Nucleus accumbens (tissue), 56 donors: ENCODE measurements around the gene ARHGEF28.

Experiments
- DNase-seq, 56 donors: peaks; one replicate each; lab custom pipeline; 2025; lab: John Stamatoyannopoulos, UW

The ARHGEF28 gene

GRCh38 chr5:73801686-73802085 is 175.7 kb downstream of the ARHGEF28 start:
- DNase-seq = no peak

- no peak for DNase-seq
Observed at GRCh38 chr5:73805449-73805848, 179.5 kb downstream of the ARHGEF28 start.

DNA sequence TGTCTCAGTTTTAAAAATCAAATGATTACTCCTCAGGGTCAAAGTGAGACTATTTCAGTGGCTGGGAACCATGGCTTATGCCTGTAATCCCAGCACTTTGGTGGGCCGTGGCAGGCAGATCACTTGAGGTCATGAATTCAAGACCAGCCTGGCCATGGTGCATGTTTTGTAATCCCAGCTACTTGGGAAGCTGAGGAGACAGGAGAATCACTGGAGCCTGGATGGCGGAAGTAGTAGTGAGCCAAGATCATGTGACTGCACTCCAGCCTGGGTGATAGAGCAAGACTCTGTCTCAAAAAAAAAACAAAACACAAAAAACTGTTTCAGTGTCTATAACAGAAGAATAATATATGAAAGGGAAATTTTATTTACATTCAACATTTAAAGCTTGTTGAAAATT is 182.9 kb downstream of the ARHGEF28 start:
- DNase-seq = no peak

- no peak for DNase-seq
Observed at GRCh38 chr5:73810429-73810828, 184.4 kb downstream of the ARHGEF28 start.

DNA sequence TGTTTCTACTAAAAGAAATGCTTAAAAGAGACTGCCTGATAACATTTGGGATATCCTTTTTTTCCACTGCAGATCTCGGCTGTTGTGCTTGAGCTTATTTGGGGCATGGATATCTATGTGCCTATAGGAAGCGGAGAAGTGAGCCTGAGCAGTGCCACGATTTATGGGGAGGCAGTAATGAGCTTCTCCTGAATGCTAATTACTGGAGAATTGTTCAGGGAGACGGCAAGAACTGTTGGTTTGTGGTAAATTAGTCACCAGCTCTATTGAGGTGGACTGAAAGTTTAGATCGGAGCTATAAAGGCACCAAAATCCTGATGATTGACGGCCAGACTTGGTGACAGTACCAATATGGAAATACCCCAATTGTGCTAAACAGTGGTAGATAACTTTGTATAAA is 186.5 kb downstream of the ARHGEF28 start:
- no peak for DNase-seq

- DNase-seq = no peak
Observed at GRCh38 chr5:73812962-73813588, 187.1 kb downstream of the ARHGEF28 start.

- no peak for DNase-seq
Observed at GRCh38 chr5:73814233-73814846, 188.3 kb downstream of the ARHGEF28 start.

DNA sequence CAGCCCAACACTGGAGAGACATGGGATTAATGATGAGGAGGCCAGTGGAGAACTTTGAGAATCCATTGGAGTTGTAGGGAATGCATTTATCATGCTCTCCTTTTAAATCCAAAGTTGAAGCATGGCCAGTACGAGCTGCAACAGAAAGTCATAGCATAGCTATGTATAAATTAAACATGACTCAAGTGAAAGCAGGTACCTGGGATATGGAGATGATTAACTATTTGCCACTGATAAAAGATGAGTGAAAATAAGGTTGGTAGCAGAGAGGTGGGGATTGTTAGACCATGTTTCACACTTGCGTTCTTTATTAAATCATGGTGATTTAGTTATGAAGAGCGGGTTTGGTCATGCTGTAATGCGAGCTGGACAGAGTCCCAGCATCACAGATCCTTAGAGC is 189.6 kb downstream of the ARHGEF28 start:
- DNase-seq = no peak

GRCh38 chr5:73816656-73817420 is 190.8 kb downstream of the ARHGEF28 start:
- no peak for DNase-seq

DNA sequence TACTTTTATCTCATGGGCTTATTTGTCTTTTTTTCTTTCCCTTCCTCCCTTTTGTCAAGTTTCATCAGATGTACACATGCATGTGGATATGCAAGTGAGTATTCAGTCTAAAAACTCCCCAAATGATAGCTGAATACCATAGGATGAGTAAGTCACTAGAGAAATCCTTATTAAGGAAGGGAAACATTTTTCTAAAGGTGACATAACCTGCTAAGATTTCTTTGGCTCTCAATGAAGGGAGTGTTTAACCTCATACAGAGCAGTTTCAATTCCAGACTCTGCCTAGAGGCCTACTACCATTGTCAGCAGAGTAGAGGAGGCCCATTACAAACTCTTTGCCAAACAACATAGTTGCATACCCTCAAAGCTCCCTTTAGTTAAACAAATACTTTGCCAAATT is 192.4 kb downstream of the ARHGEF28 start:
- no peak for DNase-seq

DNA sequence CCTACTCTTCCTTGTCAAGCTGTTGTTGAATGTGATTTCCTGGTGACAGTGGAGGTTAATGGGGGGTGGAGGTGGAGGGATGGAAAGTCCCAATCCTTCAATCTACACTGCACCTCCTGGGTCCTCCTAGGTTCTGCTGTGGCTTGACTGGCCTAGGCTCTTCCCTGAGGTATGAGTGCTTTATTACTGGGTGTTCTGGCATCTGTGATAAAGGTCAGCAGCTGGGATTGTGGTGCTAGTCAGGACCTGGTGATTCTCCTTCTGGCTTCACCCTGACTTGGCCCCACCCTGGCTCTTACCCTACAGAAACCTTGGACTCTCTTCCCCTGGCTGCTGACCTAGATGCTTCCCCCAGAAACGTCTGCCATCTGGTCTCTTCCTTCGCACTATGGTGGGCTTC is 194.3 kb downstream of the ARHGEF28 start:
- DNase-seq = no peak

GRCh38 chr5:73821003-73821402 is 195.0 kb downstream of the ARHGEF28 start:
- DNase-seq = no peak

DNA sequence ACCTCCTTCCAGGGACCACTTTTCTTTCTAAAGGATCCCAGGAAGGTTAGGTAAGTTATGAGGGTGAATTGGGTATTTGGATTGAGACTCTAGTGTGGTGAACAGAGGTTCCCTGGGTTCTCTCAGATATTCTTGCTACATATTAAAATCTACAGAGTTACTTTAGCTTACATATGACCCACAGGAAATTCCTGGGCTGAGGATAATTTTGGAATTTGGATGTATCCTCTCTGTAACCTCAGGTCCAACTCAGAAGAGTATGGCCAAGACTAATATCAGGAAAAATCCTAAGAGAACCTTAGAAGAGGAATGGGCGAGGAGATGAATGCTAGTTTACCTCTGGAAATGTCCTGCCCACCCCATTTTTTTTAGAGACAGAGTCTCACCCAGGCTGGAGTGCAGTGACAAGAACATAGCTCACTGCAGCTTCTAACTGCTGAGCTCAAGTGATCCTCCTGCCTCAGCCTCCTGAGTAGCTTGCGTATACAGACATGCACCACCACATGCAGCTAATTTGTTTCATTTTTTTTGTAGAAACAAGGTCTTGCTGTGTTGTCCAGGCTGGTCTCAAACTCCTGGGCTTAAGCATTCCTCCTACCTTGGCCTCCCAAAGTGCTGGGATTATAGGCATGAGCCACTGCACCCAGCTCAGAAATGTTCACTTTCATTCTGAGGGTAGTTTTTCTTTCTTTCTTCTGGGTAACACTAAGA is 196.4 kb downstream of the ARHGEF28 start:
- DNase-seq = no peak

DNA sequence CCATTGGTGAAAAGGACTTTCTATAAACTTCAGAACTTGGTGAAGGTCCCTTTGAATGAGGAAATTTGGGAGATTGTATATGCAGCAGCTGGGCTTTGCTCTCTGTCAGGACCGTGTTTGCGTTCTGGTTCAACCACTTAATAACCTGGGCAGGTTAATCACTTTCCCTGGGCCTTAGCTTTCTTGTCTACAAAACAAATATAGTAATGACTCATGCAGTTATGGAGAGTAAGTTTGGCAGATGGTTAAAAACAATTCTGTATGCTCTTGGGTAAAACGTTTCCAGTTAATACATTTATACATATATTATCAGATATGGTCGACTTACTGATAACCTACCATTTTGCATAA is 197.0 kb downstream of the ARHGEF28 start:
- DNase-seq = no peak

DNA sequence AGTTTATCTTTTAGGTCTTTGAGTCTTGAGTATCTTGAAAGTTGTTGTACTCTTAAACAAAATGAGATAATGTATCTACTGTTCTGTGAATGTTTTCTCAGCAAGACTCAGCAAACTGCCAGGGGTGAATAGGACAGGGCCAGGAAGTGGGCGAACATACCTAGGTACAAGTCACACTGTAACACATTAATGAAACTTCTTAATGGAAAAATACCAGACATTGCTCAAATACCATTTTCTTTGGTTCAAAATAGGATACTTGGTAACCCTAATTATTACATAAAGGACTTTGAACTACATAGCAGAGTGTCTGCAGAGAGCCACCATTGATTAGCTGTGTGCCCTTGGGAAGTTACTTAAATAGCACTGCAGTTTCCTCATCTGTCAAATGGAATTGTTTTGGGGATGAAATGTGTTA is 197.5 kb downstream of the ARHGEF28 start:
- DNase-seq = no peak

- DNase-seq = no peak
Observed at GRCh38 chr5:73825199-73825598, 199.2 kb downstream of the ARHGEF28 start.

GRCh38 chr5:73825736-73826135 is 199.7 kb downstream of the ARHGEF28 start:
- DNase-seq = no peak

DNA sequence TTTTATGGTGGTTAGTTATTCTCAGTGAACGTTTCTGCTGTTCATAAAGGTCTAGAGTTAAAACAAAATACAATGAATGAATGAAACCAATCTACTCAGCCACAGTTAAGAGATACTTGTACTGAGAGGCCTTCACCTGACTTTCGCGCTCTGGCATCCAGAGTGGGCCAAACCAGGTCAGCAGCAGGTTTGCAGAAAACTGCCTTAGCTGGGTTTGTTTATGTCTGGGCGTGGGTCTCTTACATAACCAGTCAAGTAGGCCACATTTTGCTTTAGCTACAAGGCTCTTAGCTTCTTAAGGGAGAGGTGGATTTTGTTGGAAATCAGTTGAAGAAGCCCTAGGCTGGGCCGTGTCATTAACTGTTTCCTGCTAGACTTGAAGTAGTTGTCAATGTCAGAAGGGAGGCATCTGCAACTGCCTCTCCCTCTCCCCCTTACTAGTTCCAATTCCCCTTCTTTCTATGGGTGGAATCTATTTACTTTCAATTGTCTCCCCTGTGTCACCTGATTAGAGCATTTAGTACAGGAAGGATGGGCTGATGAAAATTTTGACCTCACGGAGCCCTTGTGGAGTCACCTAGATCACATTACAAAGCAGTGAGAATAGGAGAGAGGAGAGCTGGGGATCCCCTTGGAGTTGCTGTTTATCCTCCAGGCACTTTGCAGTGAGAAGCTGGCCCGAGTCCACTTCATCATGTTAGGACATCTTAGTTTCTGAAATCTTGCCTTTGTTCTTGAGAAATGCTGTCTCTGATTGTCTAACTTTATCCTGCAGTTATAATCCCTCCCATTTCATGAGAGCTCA is 200.5 kb downstream of the ARHGEF28 start:
- no peak for DNase-seq

GRCh38 chr5:73827106-73827450 is 201.1 kb downstream of the ARHGEF28 start:
- DNase-seq = no peak

- no peak for DNase-seq
Observed at GRCh38 chr5:73828465-73828864, 202.5 kb downstream of the ARHGEF28 start.

GRCh38 chr5:73830646-73831045 is 204.7 kb downstream of the ARHGEF28 start:
- no peak for DNase-seq
